HG03565 (cell line): ENCODE measurements around the gene SH3D21.

ENCODE experiments used
- ATAC-seq: cut with Tn5 transposase; IDR thresholded peaks from one replicate; pipeline ENCODE4 v1.9.1; 2021; ENCODE audit warnings: mild to moderate bottlenecking, moderate library complexity; ENCODE audit not compliant: unreplicated experiment

Gene SH3D21

GRCh38 chr1:36303244-36303643 is 2.9 kb upstream of the SH3D21 start:
- ATAC-seq, result no peak

GRCh38 chr1:36303650-36304360 is 2.4 kb upstream of the SH3D21 start:
- ATAC-seq, result no peak

GRCh38 chr1:36304521-36304920 is 1.6 kb upstream of the SH3D21 start:
- ATAC-seq, result no peak

- ATAC-seq, result no peak
Measured at GRCh38 chr1:36304970-36305914, 926 bp upstream of the SH3D21 start.

GRCh38 chr1:36305915-36306209 is 306 bp upstream of the SH3D21 start:
- ATAC-seq, result no peak

GRCh38 chr1:36306902-36307456 is 811 bp downstream of the SH3D21 start:
- ATAC-seq, result peak; percentile 97

- ATAC-seq, result no peak
Measured at GRCh38 chr1:36307601-36308330, 1.6 kb downstream of the SH3D21 start.

GRCh38 chr1:36309397-36309796 is 3.2 kb downstream of the SH3D21 start:
- ATAC-seq, result no peak

- no peak for ATAC-seq
Measured at GRCh38 chr1:36320291-36320761, 14.2 kb downstream of the SH3D21 start.

- no peak for ATAC-seq
Measured at GRCh38 chr1:36320767-36321118, 14.6 kb downstream of the SH3D21 start.

- ATAC-seq, result no peak
Measured at GRCh38 chr1:36321119-36321951, 15.2 kb downstream of the SH3D21 start.

GRCh38 chr1:36322041-36322785 is 16.0 kb downstream of the SH3D21 start:
- no peak for ATAC-seq

- ATAC-seq, result no peak
Measured at GRCh38 chr1:36322786-36323635, 16.8 kb downstream of the SH3D21 start.

- ATAC-seq, result no peak
Measured at GRCh38 chr1:36323636-36324352, 17.6 kb downstream of the SH3D21 start, which contains the start of gene EVA1B. Gene EVA1B (minus strand): TSS chr1:36323645. CDS start chr1:36323037, 608 bp downstream.

- ATAC-seq, result no peak
Measured at GRCh38 chr1:36324353-36324703, 18.2 kb downstream of the SH3D21 start.

- no peak for ATAC-seq
Measured at GRCh38 chr1:36326499-36326898, 20.3 kb downstream of the SH3D21 start.

GRCh38 chr1:36327421-36328087 is 21.4 kb downstream of the SH3D21 start:
- ATAC-seq, result no peak

- ATAC-seq, result no peak
Measured at GRCh38 chr1:36328088-36328480, 21.9 kb downstream of the SH3D21 start.
